K562 (cell line): ENCODE measurements around the gene ZBTB32. TPM values are rescaled to one million over a fixed set of nuclear protein-coding genes. Genes with fewer than 3 reads are reported as not detected.

ENCODE experiments used
- CHD2 ChIP-seq: IDR thresholded peaks from 2 replicates; pipeline ENCODE4 v1.6.1; 2011; ENCODE audit warnings: low read depth, low read length
- E2F3 ChIP-seq: fragments of 250-450 bp; sonication (Bioruptor Pico); IDR thresholded peaks from 2 replicates; pipeline ENCODE4 v1.4.0; 2020; ENCODE audit warnings: mild to moderate bottlenecking
- HDAC6 ChIP-seq: IDR thresholded peaks from 2 replicates; pipeline ENCODE4 v1.6.1; 2012; ENCODE audit warnings: low read depth, mild to moderate bottlenecking, control low read depth, inconsistent platforms, low read length, moderate library complexity
- MYC ChIP-seq, 2 experiments: fragments of 250-450 bp in 1 of 2; sonication (Bioruptor Pico) in 1 of 2; IDR thresholded peaks; 2 replicates each; pipeline versions ENCODE4 v1.5.1 to v1.6.1; 2012 to 2021; ENCODE audit warnings: low read depth in 2 of 2, borderline replicate concordance in 1 of 2, improper control_type of control experiment in 1 of 2, low read length in 1 of 2, mild to moderate bottlenecking in 1 of 2, moderate library complexity in 1 of 2
- SIRT6 ChIP-seq: IDR thresholded peaks from one replicate; pipeline ENCODE4 v1.6.1; 2012; ENCODE audit warnings: low read depth, mild to moderate bottlenecking, control low read depth, inconsistent platforms, low read length, moderate library complexity
- SREBF1 ChIP-seq: fragments of 150-350 bp; IDR thresholded peaks from 2 replicates; pipeline ENCODE4 v1.6.1; 2014; ENCODE audit warnings: antibody characterized with exemption, low read depth, low read length, borderline replicate concordance
- TAF1 ChIP-seq: IDR thresholded peaks from 2 replicates; pipeline ENCODE4 v1.6.1; 2011; ENCODE audit warnings: mild to moderate bottlenecking, low read length, moderate library complexity; ENCODE audit not compliant: insufficient read depth, control insufficient read depth, severe bottlenecking; ENCODE audit errors: extremely low read depth
- ZC3H8 ChIP-seq: fragments of 450-650 bp; IDR thresholded peaks from 2 replicates; pipeline ENCODE4 v1.6.1; 2017
- ZNF561 ChIP-seq: fragments of 450-650 bp; formaldehyde crosslinking; conservative IDR thresholded peaks from 2 replicates; pipeline ENCODE4 v1.4.0; 2020; ENCODE audit warnings: mild to moderate bottlenecking, moderate library complexity
- polyA plus RNA-seq, 8 experiments: library from polyadenylated mRNA; depleted of rRNA in 4 of 8; stranded (reverse) in 5 of 8; unstranded in 3 of 8; fragments of >200 nt; fragmentation: Nextera tagmentation in 2 of 8; fragmentation: Illumina TruSeq in 1 of 8; extraction: Ambion mirVana in 2 of 8; extraction: Trizol in 1 of 8; gene quantifications; 2 replicates each; pipeline versions ENCODE4 v1.2.1 to v1.2.3, GENCODE V29; 2011 to 2014; ENCODE audit warnings: inconsistent platforms in 1 of 8, missing spikeins in 1 of 8
- total RNA-seq, 7 experiments: library from RNA; depleted of rRNA in 6 of 7; stranded (reverse); fragments of >200 nt in 6 of 7; fragmentation: Illumina TruSeq in 2 of 7; extraction: Trizol in 2 of 7; gene quantifications; 2 replicates each; pipeline versions ENCODE4 v1.2.1 to v1.2.3, GENCODE V29; 2011 to 2021; ENCODE audit warnings: low replicate concordance in 1 of 7
- TF ChIP-seq, protein P1 (sequence below): sonication (generic); formaldehyde crosslinking; IDR thresholded peaks from 2 replicates; pipeline ENCODE4 v1.8.1; 2023; ENCODE audit warnings: mild to moderate bottlenecking, missing genetic modification reagents
- TF ChIP-seq, protein P2 (sequence below): sonication (generic); formaldehyde crosslinking; IDR thresholded peaks from 2 replicates; pipeline ENCODE4 v1.8.1; 2023; ENCODE audit warnings: missing genetic modification reagents, mild to moderate bottlenecking, borderline replicate concordance
- TF ChIP-seq, protein P3 (sequence below), 2 experiments: IDR thresholded peaks; 2 replicates each; pipeline ENCODE4 v1.6.1; 2012; ENCODE audit warnings: improper control_type of control experiment in 2 of 2, low read depth in 2 of 2, low read length in 2 of 2, borderline replicate concordance in 1 of 2
- TF ChIP-seq, protein P4 (sequence below): fragments of 450-650 bp; formaldehyde crosslinking; IDR thresholded peaks from 2 replicates; pipeline ENCODE4 v1.4.0; 2020; ENCODE audit warnings: mild to moderate bottlenecking, moderate library complexity

ZBTB32 gene
- total and polyA plus RNA-seq, 9 of the 15 experiments (the other 6 are each of a cell fraction or from before 2014, with no cell fraction given): 0.20 TPM; not detected in 8

DNA sequence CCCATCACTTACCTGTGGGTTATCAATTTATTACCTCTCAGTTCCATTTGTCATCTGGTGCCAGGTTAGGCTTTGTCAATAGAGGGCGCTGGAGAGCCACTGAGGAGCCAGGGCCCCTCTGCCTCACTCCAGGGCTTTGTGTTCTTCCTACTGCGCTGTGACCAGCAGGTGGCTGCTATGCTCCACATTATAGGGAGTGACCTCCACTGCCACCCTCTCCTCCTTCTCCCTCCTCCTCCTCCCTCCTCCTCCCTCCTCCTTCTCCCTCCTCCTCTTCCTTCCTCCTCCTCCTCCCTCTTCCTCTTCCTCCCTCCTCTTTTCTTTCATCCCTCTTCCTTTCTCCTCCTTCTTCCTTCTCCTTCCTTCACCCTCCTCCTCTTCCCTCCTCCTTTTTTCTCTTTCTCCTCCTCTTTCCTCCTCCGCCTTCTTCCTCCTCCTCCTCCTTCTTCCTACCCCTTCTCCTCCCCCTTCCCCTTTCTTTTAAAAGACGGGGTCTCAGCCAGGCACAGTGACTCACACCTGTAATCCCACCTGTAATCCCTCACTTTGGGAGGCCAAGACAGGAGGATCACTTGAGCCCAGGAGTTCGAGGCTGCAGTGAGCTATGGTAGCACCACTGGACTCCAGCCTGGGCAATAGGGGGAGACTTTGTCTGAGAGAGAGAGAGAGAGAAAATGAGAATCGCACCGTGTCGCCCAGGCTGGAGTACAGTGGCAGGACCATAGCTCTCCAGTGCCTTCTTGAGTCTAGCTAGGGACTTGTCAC is 10.3 kb upstream of the ZBTB32 start (continued):
- TF ChIP-seq SIRT6: no peak
- TF ChIP-seq TAF1: no peak
- no peak for TF ChIP-seq E2F3 (CRISPR knock-in tag)
- TF ChIP-seq, protein P1, sequence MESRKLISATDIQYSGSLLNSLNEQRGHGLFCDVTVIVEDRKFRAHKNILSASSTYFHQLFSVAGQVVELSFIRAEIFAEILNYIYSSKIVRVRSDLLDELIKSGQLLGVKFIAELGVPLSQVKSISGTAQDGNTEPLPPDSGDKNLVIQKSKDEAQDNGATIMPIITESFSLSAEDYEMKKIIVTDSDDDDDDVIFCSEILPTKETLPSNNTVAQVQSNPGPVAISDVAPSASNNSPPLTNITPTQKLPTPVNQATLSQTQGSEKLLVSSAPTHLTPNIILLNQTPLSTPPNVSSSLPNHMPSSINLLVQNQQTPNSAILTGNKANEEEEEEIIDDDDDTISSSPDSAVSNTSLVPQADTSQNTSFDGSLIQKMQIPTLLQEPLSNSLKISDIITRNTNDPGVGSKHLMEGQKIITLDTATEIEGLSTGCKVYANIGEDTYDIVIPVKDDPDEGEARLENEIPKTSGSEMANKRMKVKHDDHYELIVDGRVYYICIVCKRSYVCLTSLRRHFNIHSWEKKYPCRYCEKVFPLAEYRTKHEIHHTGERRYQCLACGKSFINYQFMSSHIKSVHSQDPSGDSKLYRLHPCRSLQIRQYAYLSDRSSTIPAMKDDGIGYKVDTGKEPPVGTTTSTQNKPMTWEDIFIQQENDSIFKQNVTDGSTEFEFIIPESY: 0 out of 2 replicates have a peak, but pooled peaks have one; percentile 21
- TF ChIP-seq, protein P2, sequence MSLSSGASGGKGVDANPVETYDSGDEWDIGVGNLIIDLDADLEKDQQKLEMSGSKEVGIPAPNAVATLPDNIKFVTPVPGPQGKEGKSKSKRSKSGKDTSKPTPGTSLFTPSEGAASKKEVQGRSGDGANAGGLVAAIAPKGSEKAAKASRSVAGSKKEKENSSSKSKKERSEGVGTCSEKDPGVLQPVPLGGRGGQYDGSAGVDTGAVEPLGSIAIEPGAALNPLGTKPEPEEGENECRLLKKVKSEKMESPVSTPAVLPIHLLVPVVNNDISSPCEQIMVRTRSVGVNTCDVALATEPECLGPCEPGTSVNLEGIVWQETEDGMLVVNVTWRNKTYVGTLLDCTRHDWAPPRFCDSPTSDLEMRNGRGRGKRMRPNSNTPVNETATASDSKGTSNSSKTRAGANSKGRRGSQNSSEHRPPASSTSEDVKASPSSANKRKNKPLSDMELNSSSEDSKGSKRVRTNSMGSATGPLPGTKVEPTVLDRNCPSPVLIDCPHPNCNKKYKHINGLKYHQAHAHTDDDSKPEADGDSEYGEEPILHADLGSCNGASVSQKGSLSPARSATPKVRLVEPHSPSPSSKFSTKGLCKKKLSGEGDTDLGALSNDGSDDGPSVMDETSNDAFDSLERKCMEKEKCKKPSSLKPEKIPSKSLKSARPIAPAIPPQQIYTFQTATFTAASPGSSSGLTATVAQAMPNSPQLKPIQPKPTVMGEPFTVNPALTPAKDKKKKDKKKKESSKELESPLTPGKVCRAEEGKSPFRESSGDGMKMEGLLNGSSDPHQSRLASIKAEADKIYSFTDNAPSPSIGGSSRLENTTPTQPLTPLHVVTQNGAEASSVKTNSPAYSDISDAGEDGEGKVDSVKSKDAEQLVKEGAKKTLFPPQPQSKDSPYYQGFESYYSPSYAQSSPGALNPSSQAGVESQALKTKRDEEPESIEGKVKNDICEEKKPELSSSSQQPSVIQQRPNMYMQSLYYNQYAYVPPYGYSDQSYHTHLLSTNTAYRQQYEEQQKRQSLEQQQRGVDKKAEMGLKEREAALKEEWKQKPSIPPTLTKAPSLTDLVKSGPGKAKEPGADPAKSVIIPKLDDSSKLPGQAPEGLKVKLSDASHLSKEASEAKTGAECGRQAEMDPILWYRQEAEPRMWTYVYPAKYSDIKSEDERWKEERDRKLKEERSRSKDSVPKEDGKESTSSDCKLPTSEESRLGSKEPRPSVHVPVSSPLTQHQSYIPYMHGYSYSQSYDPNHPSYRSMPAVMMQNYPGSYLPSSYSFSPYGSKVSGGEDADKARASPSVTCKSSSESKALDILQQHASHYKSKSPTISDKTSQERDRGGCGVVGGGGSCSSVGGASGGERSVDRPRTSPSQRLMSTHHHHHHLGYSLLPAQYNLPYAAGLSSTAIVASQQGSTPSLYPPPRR (CRISPR knock-in tag): 0 out of 2 replicates have a peak, but pooled peaks have one; percentile 29
- TF ChIP-seq SREBF1: no peak
- peak; percentile 62; the same call in 1 of the 2 replicates for TF ChIP-seq MYC (IDR thresholded peaks at IDR 0.05; ENCODE audit: low read depth, low read length)
- TF ChIP-seq MYC (CRISPR knock-in tag; IDR thresholded peaks at IDR 0.05; ENCODE audit: borderline replicate concordance, low read depth): no peak
- TF ChIP-seq, protein P3, sequence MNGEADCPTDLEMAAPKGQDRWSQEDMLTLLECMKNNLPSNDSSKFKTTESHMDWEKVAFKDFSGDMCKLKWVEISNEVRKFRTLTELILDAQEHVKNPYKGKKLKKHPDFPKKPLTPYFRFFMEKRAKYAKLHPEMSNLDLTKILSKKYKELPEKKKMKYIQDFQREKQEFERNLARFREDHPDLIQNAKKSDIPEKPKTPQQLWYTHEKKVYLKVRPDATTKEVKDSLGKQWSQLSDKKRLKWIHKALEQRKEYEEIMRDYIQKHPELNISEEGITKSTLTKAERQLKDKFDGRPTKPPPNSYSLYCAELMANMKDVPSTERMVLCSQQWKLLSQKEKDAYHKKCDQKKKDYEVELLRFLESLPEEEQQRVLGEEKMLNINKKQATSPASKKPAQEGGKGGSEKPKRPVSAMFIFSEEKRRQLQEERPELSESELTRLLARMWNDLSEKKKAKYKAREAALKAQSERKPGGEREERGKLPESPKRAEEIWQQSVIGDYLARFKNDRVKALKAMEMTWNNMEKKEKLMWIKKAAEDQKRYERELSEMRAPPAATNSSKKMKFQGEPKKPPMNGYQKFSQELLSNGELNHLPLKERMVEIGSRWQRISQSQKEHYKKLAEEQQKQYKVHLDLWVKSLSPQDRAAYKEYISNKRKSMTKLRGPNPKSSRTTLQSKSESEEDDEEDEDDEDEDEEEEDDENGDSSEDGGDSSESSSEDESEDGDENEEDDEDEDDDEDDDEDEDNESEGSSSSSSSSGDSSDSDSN (IDR thresholded peaks at IDR 0.05; ENCODE audit: borderline replicate concordance in 1 of 2, low read depth in 2 of 2, low read length in 2 of 2): 0 out of 4 replicates have a peak, but pooled peaks of 1 of the 2 experiments have one; percentile 22
- no peak for TF ChIP-seq ZNF561 (CRISPR knock-in tag)
- no peak for TF ChIP-seq HDAC6
- TF ChIP-seq, protein P4, sequence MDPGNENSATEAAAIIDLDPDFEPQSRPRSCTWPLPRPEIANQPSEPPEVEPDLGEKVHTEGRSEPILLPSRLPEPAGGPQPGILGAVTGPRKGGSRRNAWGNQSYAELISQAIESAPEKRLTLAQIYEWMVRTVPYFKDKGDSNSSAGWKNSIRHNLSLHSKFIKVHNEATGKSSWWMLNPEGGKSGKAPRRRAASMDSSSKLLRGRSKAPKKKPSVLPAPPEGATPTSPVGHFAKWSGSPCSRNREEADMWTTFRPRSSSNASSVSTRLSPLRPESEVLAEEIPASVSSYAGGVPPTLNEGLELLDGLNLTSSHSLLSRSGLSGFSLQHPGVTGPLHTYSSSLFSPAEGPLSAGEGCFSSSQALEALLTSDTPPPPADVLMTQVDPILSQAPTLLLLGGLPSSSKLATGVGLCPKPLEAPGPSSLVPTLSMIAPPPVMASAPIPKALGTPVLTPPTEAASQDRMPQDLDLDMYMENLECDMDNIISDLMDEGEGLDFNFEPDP: no peak
- peak; percentile 54; the same call in 1 of the 2 replicates for TF ChIP-seq ZC3H8
- TF ChIP-seq CHD2: no peak
